Measurements from ENCODE around the gene CKB.

Gene CKB

GRCh38 chr14:103480595-103480994, 42.0 kb downstream of the CKB start:
- DNase-seq (ENCODE audit: low read depth), result no peak
- H3K4me3 ChIP-seq (ENCODE audit: low read length), result no peak overlapping the region
- no peak for TF ChIP-seq CTCF (conservative IDR thresholded peaks at IDR 0.05; ENCODE audit: low read depth, low read length)

- no peak for DNase-seq (ENCODE audit: low read depth)
- no peak overlapping the region for H3K4me3 ChIP-seq (ENCODE audit: low read length)
- TF ChIP-seq CTCF (conservative IDR thresholded peaks at IDR 0.05; ENCODE audit: low read depth, low read length), result no peak
These were observed 46.0 kb downstream of the CKB start for GRCh38 chr14:103476631-103477030.

GRCh38 chr14:103476065-103476464, 46.6 kb downstream of the CKB start:
- no peak for DNase-seq (ENCODE audit: low read depth)
- TF ChIP-seq CTCF (conservative IDR thresholded peaks at IDR 0.05; ENCODE audit: low read depth, low read length), result no peak
- no peak overlapping the region for H3K4me3 ChIP-seq (ENCODE audit: low read length)

GRCh38 chr14:103474893-103475292, 47.7 kb downstream of the CKB start:
- DNase-seq (ENCODE audit: low read depth), result no peak
- no peak overlapping the region for H3K4me3 ChIP-seq (ENCODE audit: low read length)
- TF ChIP-seq CTCF (conservative IDR thresholded peaks at IDR 0.05; ENCODE audit: low read depth, low read length), result no peak

GRCh38 chr14:103472939-103473338, 49.7 kb downstream of the CKB start:
- no peak overlapping the region for H3K4me3 ChIP-seq (ENCODE audit: low read length)
- DNase-seq (ENCODE audit: low read depth), result peak; percentile 5
- no peak for TF ChIP-seq CTCF (conservative IDR thresholded peaks at IDR 0.05; ENCODE audit: low read depth, low read length)
